Type B pancreatic cell (in vitro differentiated cells): Measurements from ENCODE around the gene KRTAP5-3. TPM values are rescaled to one million over a fixed set of nuclear protein-coding genes. Genes with fewer than 3 reads are reported as not detected.
A peak's percentile ranks its signal among the peaks of the same experiment; 100 is the strongest.

ENCODE experiments used
- DNase-seq: peaks from one replicate; pipeline ENCODE4 v3.0.0; 2021; ENCODE audit warnings: mixed read lengths; ENCODE audit not compliant: unreplicated experiment; ENCODE audit errors: extremely low spot score
- H3K27ac Mint-ChIP-seq: 2 replicates; pipeline ENCODE4 v1.8.0; 2021; ENCODE audit warnings: mild to moderate bottlenecking, mixed read lengths
- H3K27me3 Mint-ChIP-seq: 2 replicates; pipeline ENCODE4 v1.8.0; 2021; ENCODE audit warnings: mixed read lengths
- H3K36me3 Mint-ChIP-seq: 2 replicates; pipeline ENCODE4 v1.8.0; 2021; ENCODE audit warnings: mixed read lengths
- H3K4me1 Mint-ChIP-seq: one replicate; pipeline ENCODE4 v1.8.0; 2021; ENCODE audit warnings: mixed read lengths; ENCODE audit not compliant: unreplicated experiment
- H3K4me3 Mint-ChIP-seq: 2 replicates; pipeline ENCODE4 v1.8.0; 2021; ENCODE audit warnings: mild to moderate bottlenecking, mixed read lengths
- H3K9me3 Mint-ChIP-seq: 2 replicates; pipeline ENCODE4 v1.8.0; 2021; ENCODE audit warnings: mixed read lengths
- total RNA-seq: library from RNA; stranded (reverse); gene quantifications from 2 replicates; pipeline ENCODE4 v1.2.1, GENCODE V29; 2021; ENCODE audit warnings: low replicate concordance
- TF ChIP-seq, protein P1 (sequence below): fragments of 200-600 bp; sonication (generic); conservative IDR thresholded peaks from 2 replicates; pipeline ENCODE4 v1.5.0; 2021; ENCODE audit warnings: antibody characterized with exemption, mild to moderate bottlenecking

The KRTAP5-3 gene
- total RNA-seq, 1 donor from 2014 or later, result not detected

DNA sequence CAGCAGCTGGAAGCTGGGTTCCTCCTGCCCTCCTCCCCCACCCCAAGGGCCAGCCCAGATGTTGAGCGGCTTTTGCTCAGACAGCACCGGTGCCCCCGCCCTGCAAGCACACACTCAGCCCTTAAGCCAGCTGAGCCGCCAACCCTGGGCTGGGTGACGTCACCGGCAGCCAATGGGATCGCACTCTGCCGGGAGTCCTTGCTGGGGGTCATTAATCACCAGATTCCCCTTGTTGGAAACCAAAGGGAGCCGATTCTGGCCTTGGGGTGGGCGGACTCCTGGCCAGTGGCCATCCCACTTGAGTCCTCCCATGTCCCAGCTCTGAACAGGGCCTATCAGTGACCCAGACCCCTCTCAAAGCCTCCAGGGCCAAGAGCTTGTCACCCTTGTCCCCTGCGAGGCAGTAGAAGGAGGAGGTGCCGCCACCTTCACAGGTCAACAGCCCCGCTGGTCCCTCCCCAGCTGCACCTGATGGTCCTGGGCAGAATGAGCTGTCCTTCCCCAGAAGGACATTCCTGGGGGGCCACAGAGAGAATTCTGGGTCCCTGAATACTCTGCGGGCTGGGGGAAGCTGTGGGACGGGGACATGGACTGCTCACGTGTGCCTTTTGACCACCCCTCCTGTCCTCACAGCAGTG is 43.6 kb downstream of the KRTAP5-3 start:
- H3K27ac Mint-ChIP-seq, result no peak overlapping the region
- peaks cover 8% of the 10 kb centered on the region for H3K27me3 Mint-ChIP-seq
- TF ChIP-seq, protein P1, sequence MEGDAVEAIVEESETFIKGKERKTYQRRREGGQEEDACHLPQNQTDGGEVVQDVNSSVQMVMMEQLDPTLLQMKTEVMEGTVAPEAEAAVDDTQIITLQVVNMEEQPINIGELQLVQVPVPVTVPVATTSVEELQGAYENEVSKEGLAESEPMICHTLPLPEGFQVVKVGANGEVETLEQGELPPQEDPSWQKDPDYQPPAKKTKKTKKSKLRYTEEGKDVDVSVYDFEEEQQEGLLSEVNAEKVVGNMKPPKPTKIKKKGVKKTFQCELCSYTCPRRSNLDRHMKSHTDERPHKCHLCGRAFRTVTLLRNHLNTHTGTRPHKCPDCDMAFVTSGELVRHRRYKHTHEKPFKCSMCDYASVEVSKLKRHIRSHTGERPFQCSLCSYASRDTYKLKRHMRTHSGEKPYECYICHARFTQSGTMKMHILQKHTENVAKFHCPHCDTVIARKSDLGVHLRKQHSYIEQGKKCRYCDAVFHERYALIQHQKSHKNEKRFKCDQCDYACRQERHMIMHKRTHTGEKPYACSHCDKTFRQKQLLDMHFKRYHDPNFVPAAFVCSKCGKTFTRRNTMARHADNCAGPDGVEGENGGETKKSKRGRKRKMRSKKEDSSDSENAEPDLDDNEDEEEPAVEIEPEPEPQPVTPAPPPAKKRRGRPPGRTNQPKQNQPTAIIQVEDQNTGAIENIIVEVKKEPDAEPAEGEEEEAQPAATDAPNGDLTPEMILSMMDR, result no peak
- H3K4me1 Mint-ChIP-seq, result peaks cover 5% of the 10 kb centered on the region
- no peak overlapping the region for H3K4me3 Mint-ChIP-seq
- no peaks in the 10 kb centered on the region for H3K9me3 Mint-ChIP-seq
- peak; percentile 88 for DNase-seq
- no peaks in the 10 kb centered on the region for H3K36me3 Mint-ChIP-seq

DNA sequence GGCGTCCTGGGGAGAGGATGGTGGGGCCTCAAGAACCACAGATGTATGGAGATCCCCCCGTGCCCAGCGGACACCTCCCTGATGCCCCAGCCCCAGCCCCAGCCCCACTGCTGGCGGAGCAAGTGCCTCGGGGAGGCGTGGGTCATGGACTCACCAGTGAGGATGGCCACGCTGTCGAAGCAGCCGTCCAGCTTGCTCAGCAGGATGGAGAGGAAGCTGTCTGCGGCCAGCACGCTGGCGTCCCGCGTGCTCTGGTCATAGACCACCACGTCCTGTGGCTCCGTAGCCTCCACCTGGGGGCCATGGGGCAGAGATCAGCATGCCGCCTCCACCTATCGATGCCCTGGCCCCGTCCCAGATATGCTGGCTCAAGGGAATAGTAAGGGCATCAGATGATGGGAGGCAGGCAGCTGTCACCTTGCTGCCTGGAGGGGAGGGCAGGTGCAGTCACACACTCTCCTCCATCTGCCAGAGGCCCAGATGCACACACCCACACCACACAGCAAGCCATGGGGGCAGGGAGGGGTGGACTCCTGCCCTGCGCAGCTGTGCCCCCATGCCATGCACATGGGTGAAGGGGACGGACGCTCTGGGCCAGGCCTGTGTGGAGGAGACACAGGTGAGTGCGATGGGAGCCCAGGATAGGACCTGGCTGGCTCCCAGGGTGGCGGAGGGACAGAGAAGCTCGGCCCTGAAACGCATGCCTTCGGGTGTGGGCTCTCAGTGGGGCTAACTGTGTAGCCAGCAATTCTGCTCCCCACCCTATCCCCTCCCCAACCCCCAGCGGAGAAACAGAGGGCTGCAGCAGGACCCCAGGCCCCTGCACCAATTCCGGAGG is 44.3 kb downstream of the KRTAP5-3 start:
- no peaks in the 10 kb centered on the region for H3K4me1 Mint-ChIP-seq
- peaks cover under 1% of the 10 kb centered on the region for H3K27me3 Mint-ChIP-seq
- TF ChIP-seq, protein P1, result peak; percentile 22
- H3K36me3 Mint-ChIP-seq, result no peaks in the 10 kb centered on the region
- H3K4me3 Mint-ChIP-seq, result no peak overlapping the region
- no peak overlapping the region for H3K27ac Mint-ChIP-seq
- peak; percentile 70 for DNase-seq
- H3K9me3 Mint-ChIP-seq, result no peaks in the 10 kb centered on the region

DNA sequence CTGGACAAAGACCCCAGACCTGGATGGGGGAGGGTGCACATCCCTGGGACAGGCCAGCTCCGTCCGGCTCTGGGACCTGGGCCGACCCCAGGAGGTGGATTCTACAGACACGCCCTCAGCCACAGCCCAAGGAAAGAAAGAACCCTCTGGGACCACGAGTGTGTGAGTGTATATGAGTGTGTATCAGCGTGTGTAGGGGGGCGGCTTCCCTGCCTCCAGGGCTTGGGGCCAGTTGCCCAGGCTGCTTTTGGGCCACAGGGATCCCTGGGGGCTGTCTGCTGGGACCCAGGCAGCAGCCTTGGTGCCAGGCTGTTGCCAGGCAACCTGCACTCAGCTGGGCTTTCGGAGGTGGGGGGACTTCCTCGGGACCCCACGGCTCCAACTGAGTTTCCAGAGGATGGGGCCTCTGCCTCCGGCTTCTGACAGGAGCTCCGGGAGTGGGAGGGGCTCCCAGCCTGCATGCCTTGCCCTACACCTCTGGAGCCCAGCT is 45.1 kb downstream of the KRTAP5-3 start:
- Mint-ChIP-seq H3K36me3 (no peaks in the 10 kb centered on the region), H3K27me3 (no peaks in the 10 kb centered on the region), H3K9me3 (no peaks in the 10 kb centered on the region), H3K4me1 (no peaks in the 10 kb centered on the region), H3K4me3 (no peak overlapping the region), H3K27ac (no peak overlapping the region)
- TF ChIP-seq, protein P1, result no peak
- peak; percentile 68 for DNase-seq

DNA sequence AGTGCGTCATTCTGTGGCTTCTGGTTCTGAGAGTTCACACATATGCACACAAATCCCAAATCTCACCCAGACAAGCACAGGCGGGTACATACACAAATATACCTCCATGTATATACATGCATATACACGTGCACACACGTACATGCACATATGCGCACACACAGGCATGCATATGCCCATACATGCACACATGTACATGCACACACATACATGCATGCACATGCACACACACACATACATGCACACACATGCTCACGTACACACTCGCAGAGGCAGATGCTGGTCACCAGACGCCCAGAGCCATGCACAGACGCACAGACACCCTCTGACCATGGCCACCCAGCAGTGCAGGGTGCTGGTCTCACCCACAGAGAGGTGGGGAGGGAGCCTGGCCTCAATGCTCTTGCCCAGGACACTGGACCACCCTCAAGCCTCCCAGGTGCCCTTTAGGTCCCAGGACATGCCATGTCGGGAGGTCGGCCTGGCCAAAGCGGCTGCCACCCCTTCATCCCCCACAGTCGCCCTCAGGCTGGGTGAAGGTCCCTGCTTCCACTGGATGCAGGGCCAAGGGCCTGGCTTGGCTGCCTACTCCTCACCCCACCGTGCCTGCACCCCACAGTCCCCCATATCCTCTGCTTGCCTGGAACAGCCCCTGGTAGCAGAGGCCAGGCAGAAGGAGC is 45.7 kb downstream of the KRTAP5-3 start:
- Mint-ChIP-seq H3K9me3 (no peaks in the 10 kb centered on the region), H3K36me3 (no peaks in the 10 kb centered on the region), H3K4me3 (no peak overlapping the region), H3K27ac (no peak overlapping the region), H3K4me1 (no peaks in the 10 kb centered on the region), H3K27me3 (no peaks in the 10 kb centered on the region)
- TF ChIP-seq, protein P1, result no peak
- DNase-seq, result no peak

DNA sequence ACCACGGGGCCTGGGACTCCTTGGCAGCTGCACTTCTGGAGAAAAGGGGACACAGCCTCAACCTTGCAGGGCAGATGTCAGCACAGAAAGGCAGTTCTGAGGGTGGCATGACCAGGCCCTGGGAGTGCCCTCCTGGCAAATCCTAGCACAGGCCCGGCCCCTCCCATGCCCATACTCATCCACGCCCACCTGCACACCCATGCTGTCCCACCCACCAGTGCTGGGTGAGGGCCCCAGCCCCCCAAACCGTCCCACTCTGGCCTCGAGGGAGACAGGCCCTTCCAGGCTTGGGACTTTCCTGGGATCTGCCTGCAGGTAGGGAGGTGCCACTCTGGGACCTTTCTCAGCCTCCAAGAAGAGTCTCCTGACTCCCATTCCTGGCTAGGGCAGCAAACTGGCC is 46.3 kb downstream of the KRTAP5-3 start:
- Mint-ChIP-seq H3K4me1 (no peaks in the 10 kb centered on the region), H3K9me3 (no peaks in the 10 kb centered on the region), H3K36me3 (no peaks in the 10 kb centered on the region), H3K4me3 (no peak overlapping the region), H3K27ac (no peak overlapping the region), H3K27me3 (no peaks in the 10 kb centered on the region)
- TF ChIP-seq, protein P1, result no peak
- DNase-seq, result no peak
